Lower lobe of right lung (tissue), 2 donors: Measurements from ENCODE around the gene PLEKHF1. TPM values are rescaled to one million over a fixed set of nuclear protein-coding genes. Genes with fewer than 3 reads are reported as not detected.

ENCODE experiments used
- ATAC-seq, 2 donors: fragments of 200-7000 bp; cut with Tn5 transposase; one replicate each; pipeline ENCODE4 v1.9.1; 2020 to 2022; ENCODE audit warnings: mild to moderate bottlenecking in 2 of 2, moderate library complexity in 2 of 2
- DNase-seq: peaks from one replicate; pipeline ENCODE4 v3.0.0-alpha.2; 2020
- H3K27ac ChIP-seq: fragments of 200-600 bp; one replicate; pipeline ENCODE4 v1.8.0; 2022
- H3K27me3 ChIP-seq: fragments of 200-600 bp; one replicate; pipeline ENCODE4 v1.8.0; 2022; ENCODE audit warnings: low read depth
- H3K36me3 ChIP-seq: fragments of 200-600 bp; one replicate; pipeline ENCODE4 v1.8.0; 2022; ENCODE audit warnings: mild to moderate bottlenecking
- H3K4me1 ChIP-seq: fragments of 200-600 bp; one replicate; pipeline ENCODE4 v1.8.0; 2022
- H3K4me3 ChIP-seq: fragments of 200-600 bp; one replicate; pipeline ENCODE4 v1.8.0; 2022; ENCODE audit warnings: mild to moderate bottlenecking
- H3K9me3 ChIP-seq: fragments of 200-600 bp; one replicate; pipeline ENCODE4 v1.8.0; 2022
- CTCF ChIP-seq: fragments of 200-600 bp; IDR thresholded peaks from one replicate; pipeline ENCODE4 v1.8.0; 2022; ENCODE audit warnings: antibody characterized with exemption, mild to moderate bottlenecking
- intact Hi-C: fragments of 100-400 bp; cut with DNase I; formaldehyde crosslinking; loops from one replicate; pipeline ENCODE4 v1.11.0; 2022
- total RNA-seq: library from RNA; stranded (reverse); fragmentation: NEBNext Ultra II Directional; extraction: Animal tissue kit (Norgen Biotek cat#: 25700); gene quantifications from one replicate; pipeline ENCODE4 v1.2.1, GENCODE V29; 2021
- donor health status: DM: no; HTN: yes; CAD: no; lungs with severe emphysema.

The PLEKHF1 gene
- total RNA-seq, 1 donor from 2014 or later: 15.5 TPM

- Histone ChIP-seq H3K4me1 (peaks cover 88% of the 10 kb centered on the region), H3K9me3 (no peaks in the 10 kb centered on the region), H3K27ac (peak overlapping the region; percentile 68), H3K4me3 (no peak overlapping the region), H3K36me3 (peaks cover 43% of the 10 kb centered on the region), H3K27me3 (no peaks in the 10 kb centered on the region)
- ATAC-seq (peak; percentile 49 to 67), DNase-seq (no peak)
- TF ChIP-seq CTCF: no peak
- intact Hi-C loops: no loop called here
Observed at GRCh38 chr19:29676586-29676985, 11.3 kb downstream of the PLEKHF1 start.

- H3K9me3 ChIP-seq: no peaks in the 10 kb centered on the region
- no peak for TF ChIP-seq CTCF
- H3K4me1 ChIP-seq: peaks cover 84% of the 10 kb centered on the region
- DNase-seq (no peak), ATAC-seq (no peak)
- no peak overlapping the region for H3K4me3 ChIP-seq
- peaks cover 43% of the 10 kb centered on the region for H3K36me3 ChIP-seq
- intact Hi-C loops: no loop called here
- H3K27ac ChIP-seq: peak overlapping the region; percentile 68
- H3K27me3 ChIP-seq: no peaks in the 10 kb centered on the region
Observed at GRCh38 chr19:29677001-29677817, 11.9 kb downstream of the PLEKHF1 start.

- H3K4me1 ChIP-seq: peaks cover 72% of the 10 kb centered on the region
- H3K27ac ChIP-seq: peak overlapping the region; percentile 68
- no peak for DNase-seq
- no peak for TF ChIP-seq CTCF
- no peaks in the 10 kb centered on the region for H3K27me3 ChIP-seq
- H3K9me3 ChIP-seq: no peaks in the 10 kb centered on the region
- ATAC-seq: peak in 1 of 2 donors; percentile 43
- intact Hi-C loops: no loop called here
- peaks cover 42% of the 10 kb centered on the region for H3K36me3 ChIP-seq
- H3K4me3 ChIP-seq: no peak overlapping the region
Observed at GRCh38 chr19:29678484-29679106, 13.3 kb downstream of the PLEKHF1 start.

- H3K9me3 ChIP-seq: no peaks in the 10 kb centered on the region
- intact Hi-C loops: no loop called here
- H3K4me1 ChIP-seq: peaks cover 71% of the 10 kb centered on the region
- DNase-seq (no peak), ATAC-seq (no peak)
- H3K36me3 ChIP-seq: peaks cover 31% of the 10 kb centered on the region
- no peaks in the 10 kb centered on the region for H3K27me3 ChIP-seq
- no peak overlapping the region for H3K4me3 ChIP-seq
- H3K27ac ChIP-seq: peak overlapping the region; percentile 44
- no peak for TF ChIP-seq CTCF
Observed at GRCh38 chr19:29679598-29680210, 14.4 kb downstream of the PLEKHF1 start.

GRCh38 chr19:29680447-29680846, 15.2 kb downstream of the PLEKHF1 start:
- H3K4me3 ChIP-seq: no peak overlapping the region
- peaks cover 63% of the 10 kb centered on the region for H3K4me1 ChIP-seq

More at GRCh38 chr19:29680447-29680846, 15.2 kb downstream of the PLEKHF1 start:
- DNase-seq (peak; percentile 70), ATAC-seq (peak; percentile 34 to 40)
- no peak for TF ChIP-seq CTCF
- Histone ChIP-seq H3K27me3 (no peaks in the 10 kb centered on the region), H3K36me3 (peaks cover 23% of the 10 kb centered on the region), H3K9me3 (no peaks in the 10 kb centered on the region), H3K27ac (peak overlapping the region; percentile 44)
- intact Hi-C loops: no loop called here
